Lung (tissue), 12 donors: ENCODE data around the gene CNIH3. TPM values are rescaled to one million over a fixed set of nuclear protein-coding genes. Genes with fewer than 3 reads are reported as not detected.

Experiments
- ATAC-seq: fragments of 200-7000 bp; cut with Tn5 transposase; one replicate; pipeline ENCODE4 v1.9.1; 2020; ENCODE audit warnings: moderate number of reproducible peaks; ENCODE audit not compliant: insufficient read depth, low FRiP score
- DNase-seq, 3 donors: peaks; one replicate each; pipeline ENCODE4 v3.0.0-alpha.2; 2013 to 2017
- H3K27ac ChIP-seq, 2 donors: one replicate each; pipeline ENCODE4 v1.5.1; 2013; ENCODE audit warnings: mild to moderate bottlenecking in 2 of 2, moderate library complexity in 2 of 2, control low read depth in 1 of 2, inconsistent platforms in 1 of 2, low read depth in 1 of 2, low read length in 1 of 2
- H3K27me3 ChIP-seq, 3 donors: one replicate each; pipeline ENCODE4 v1.5.1; 2013; ENCODE audit warnings: low read length in 2 of 3; ENCODE audit not compliant: control insufficient read depth in 3 of 3, insufficient read depth in 3 of 3
- H3K36me3 ChIP-seq, 4 donors: one replicate each; pipeline ENCODE4 v1.5.1; 2013; ENCODE audit warnings: low read length in 4 of 4, mild to moderate bottlenecking in 1 of 4, moderate library complexity in 1 of 4; ENCODE audit not compliant: control insufficient read depth in 4 of 4, insufficient read depth in 4 of 4
- H3K4me1 ChIP-seq, 5 donors: one replicate each; pipeline ENCODE4 v1.5.1; 2013; ENCODE audit warnings: low read length in 5 of 5, mild to moderate bottlenecking in 2 of 5, moderate library complexity in 1 of 5; ENCODE audit not compliant: control insufficient read depth in 5 of 5, insufficient read depth in 5 of 5
- H3K4me3 ChIP-seq: one replicate; pipeline ENCODE4 v1.5.1; 2013; ENCODE audit warnings: mild to moderate bottlenecking, control low read depth, moderate library complexity
- H3K9ac ChIP-seq, 2 donors: one replicate each; pipeline ENCODE4 v1.5.1; 2013; ENCODE audit warnings: low read length in 2 of 2, control low read depth in 1 of 2; ENCODE audit not compliant: insufficient read depth in 1 of 2
- H3K9me3 ChIP-seq, 4 donors: one replicate each; pipeline ENCODE4 v1.5.1; 2013; ENCODE audit warnings: low read length in 3 of 4, mild to moderate bottlenecking in 1 of 4, moderate library complexity in 1 of 4; ENCODE audit not compliant: control insufficient read depth in 4 of 4, insufficient read depth in 3 of 4
- CTCF ChIP-seq: IDR thresholded peaks from 2 replicates; pipeline ENCODE4 v1.5.1; 2012; ENCODE audit warnings: mild to moderate bottlenecking; ENCODE audit errors: control extremely low read depth, extremely low read depth
- WGBS, 2 donors: extraction: QIAGEN DNeasy Blood & Tissue Kit; methylation state at CpG; one replicate each; pipeline ENCODE4 v1.1.7; 2013; 5-methylcytosine and 5-hydroxymethylcytosine counted together
- polyA plus RNA-seq, 2 donors: library from polyadenylated mRNA; stranded (reverse); fragments of 200-250 nt; gene quantifications; one replicate each; pipeline ENCODE4 v1.2.1, GENCODE V29; 2013
- total RNA-seq, 2 donors: library from RNA; depleted of rRNA in 1 of 2; stranded (reverse); fragments of >200 nt in 1 of 2; gene quantifications; one replicate each; pipeline ENCODE4 v1.2.1, GENCODE V29; 2014 to 2021
- donor health status: control.
- donor health status: control.
- donor health status: Bipolar disorder and iron deficiency.
- donor health status: healthy.
- donor health status: DM: yes; HTN: yes; CAD: no.

CNIH3 gene
- total and polyA plus RNA-seq, 4 donors: 0.70 to 5.2 (median 2.9) TPM

- ATAC-seq: no peak
- TF ChIP-seq CTCF: no peak
Measured at GRCh38 chr1:224668984-224669383, 52.9 kb downstream of the CNIH3 start.

GRCh38 chr1:224669403-224669802 lies 53.3 kb downstream of the CNIH3 start:
- no peak for ATAC-seq
- H3K4me1 ChIP-seq: peaks cover 0 to 11% (median 6%) of the 10 kb centered on the region in 5 donors
- H3K27me3 ChIP-seq: no peaks in the 10 kb centered on the region
- 94 to 96% methylated on average over 3 of the region's 3 CpGs for WGBS, 2 donors
- no peak overlapping the region for H3K27ac ChIP-seq
- H3K4me3 ChIP-seq: no peak overlapping the region
- DNase-seq: no peak
- no peak for TF ChIP-seq CTCF
- no peaks in the 10 kb centered on the region for H3K36me3 ChIP-seq
- H3K9ac ChIP-seq: no peak overlapping the region
- peaks cover 0 to 4% (median 0%) of the 10 kb centered on the region in 4 donors for H3K9me3 ChIP-seq

More at GRCh38 chr1:224668984-224669383, 52.9 kb downstream of the CNIH3 start:
- Histone ChIP-seq H3K4me1 (peaks cover 0 to 11% (median 6%) of the 10 kb centered on the region in 5 donors), H3K4me3 (no peak overlapping the region), H3K27ac (no peak overlapping the region), H3K9me3 (peaks cover 0 to 4% (median 0%) of the 10 kb centered on the region in 4 donors), H3K36me3 (no peaks in the 10 kb centered on the region), H3K9ac (no peak overlapping the region), H3K27me3 (no peaks in the 10 kb centered on the region)
- 62 to 72% methylated on average over 3 of the region's 3 CpGs for WGBS, 2 donors
- peak; percentile 54 to 70 (median 56) for DNase-seq

GRCh38 chr1:224670506-224670905 lies 54.4 kb downstream of the CNIH3 start:
- Histone ChIP-seq H3K27ac (no peak overlapping the region), H3K4me1 (peaks cover 0 to 11% (median 6%) of the 10 kb centered on the region in 5 donors), H3K9me3 (peaks cover 0 to 4% (median 0%) of the 10 kb centered on the region in 4 donors), H3K9ac (no peak overlapping the region), H3K4me3 (no peak overlapping the region), H3K36me3 (no peaks in the 10 kb centered on the region), H3K27me3 (no peaks in the 10 kb centered on the region)
- WGBS, 2 donors: 74 to 88% methylated on average over 1 of the region's 1 CpG
- no peak for ATAC-seq
- no peak for TF ChIP-seq CTCF
- no peak for DNase-seq

GRCh38 chr1:224671076-224671475 lies 55.0 kb downstream of the CNIH3 start:
- ATAC-seq (no peak), DNase-seq (no peak)
- WGBS, 2 donors: 72 to 100% methylated on average over 1 of the region's 1 CpG
- peaks cover 0 to 11% (median 6%) of the 10 kb centered on the region in 5 donors for H3K4me1 ChIP-seq
- TF ChIP-seq CTCF: no peak
- H3K27me3 ChIP-seq: no peaks in the 10 kb centered on the region
- peaks cover 0 to 4% (median 0%) of the 10 kb centered on the region in 4 donors for H3K9me3 ChIP-seq
- H3K4me3 ChIP-seq: no peak overlapping the region
- H3K36me3 ChIP-seq: no peaks in the 10 kb centered on the region
- no peak overlapping the region for H3K27ac ChIP-seq
- H3K9ac ChIP-seq: no peak overlapping the region
